ENCODE data around the gene LENG8.

- no peak for TF ChIP-seq CTCF (IDR thresholded peaks at IDR 0.05)
- no peak for TF ChIP-seq POLR2A (IDR thresholded peaks at IDR 0.05)
Measured at GRCh38 chr19:54456423-54457373, 7.7 kb downstream of the LENG8 start.
